HG03159 (cell line): ENCODE results near the gene C10orf143.

Experiments used
- ATAC-seq: cut with Tn5 transposase; IDR thresholded peaks from one replicate; pipeline ENCODE4 v1.9.1; 2021; ENCODE audit warnings: mild to moderate bottlenecking, moderate library complexity; ENCODE audit not compliant: unreplicated experiment

Gene C10orf143

GRCh38 chr10:130054021-130054420 is 56.6 kb downstream of the C10orf143 start:
- no peak for ATAC-seq

GRCh38 chr10:130053561-130053960 is 57.1 kb downstream of the C10orf143 start:
- ATAC-seq, result no peak

DNA sequence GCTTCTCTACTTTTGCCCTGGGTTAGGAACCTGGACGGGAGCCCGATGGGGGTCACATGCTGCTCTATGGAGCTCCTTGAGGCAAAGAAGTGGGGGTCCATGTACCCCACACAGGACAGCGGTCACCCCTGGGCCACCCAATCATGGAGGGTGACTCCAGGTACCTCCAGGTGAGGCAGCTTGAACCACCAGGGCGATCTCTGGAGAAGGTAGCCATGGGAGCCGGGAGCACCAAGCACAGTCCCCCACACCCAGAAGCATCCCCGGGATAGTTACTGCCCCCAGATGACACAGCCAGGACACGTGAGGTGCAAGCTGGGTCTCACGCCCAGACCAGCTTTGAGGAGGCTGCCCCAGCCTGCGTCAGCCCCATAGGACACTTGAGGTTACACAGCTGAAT is 58.4 kb downstream of the C10orf143 start:
- ATAC-seq, result no peak

DNA sequence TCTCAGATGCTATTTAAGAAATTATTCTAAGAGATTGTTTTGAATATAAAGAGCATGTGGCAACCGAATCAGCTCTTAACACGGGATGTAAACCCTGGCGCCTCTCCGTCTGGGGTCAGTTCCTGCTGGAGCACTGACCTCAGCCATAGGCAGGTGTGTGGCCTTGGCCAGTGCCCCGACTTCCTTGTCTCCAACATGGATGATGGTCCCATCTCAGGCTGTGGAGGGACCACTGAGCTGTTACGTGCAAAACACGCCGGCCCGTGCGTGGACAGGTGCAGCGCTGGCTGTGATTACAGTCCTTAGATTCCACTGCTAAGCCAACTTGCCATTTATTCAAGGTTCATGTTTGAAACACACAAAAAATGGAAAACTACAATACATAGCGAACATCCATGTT is 59.9 kb downstream of the C10orf143 start:
- ATAC-seq, result no peak

- no peak for ATAC-seq
Observed at GRCh38 chr10:130049987-130050386, 60.6 kb downstream of the C10orf143 start.

DNA sequence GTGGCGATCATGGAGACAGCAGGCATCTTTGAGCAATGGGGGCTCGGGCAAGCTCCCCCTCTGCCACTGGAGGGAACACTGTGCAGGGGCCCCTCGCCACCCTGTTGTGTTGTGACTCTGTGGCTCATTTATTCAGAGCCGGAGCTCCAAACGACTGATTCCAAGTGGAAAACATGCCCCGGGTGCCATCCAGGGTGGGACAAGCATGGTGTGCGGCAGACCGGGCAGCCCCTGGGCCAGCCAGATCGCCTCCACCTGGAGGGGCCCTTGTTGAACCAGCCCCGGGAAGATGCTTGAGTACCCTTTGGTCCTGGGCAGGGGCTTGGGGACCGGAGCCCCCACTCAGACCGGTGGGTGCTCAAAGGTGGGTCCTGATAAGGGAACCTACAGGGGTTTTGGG is 61.4 kb downstream of the C10orf143 start:
- no peak for ATAC-seq

- ATAC-seq, result no peak
Observed at GRCh38 chr10:130048081-130048480, 62.5 kb downstream of the C10orf143 start.

DNA sequence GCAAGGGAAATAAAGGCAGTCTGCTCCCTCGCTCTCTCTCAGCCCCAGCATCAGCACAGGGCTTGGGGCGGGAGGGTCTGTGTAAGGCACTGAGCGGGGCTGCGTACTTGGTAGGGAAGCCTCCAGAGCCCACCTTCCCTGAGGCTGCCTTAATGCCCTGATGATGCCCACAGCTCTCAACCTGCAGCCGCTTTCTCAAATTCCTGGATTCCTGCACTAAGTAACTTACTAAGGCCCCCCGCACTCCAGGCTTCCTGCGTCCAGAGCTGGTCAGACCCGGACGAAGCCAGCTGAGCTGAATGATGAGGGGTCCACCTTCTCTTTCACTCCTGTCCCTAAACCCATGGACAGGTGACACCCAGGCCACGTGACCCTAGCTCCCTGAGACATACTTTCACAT is 63.3 kb downstream of the C10orf143 start:
- no peak for ATAC-seq

GRCh38 chr10:130046591-130046990 is 64.0 kb downstream of the C10orf143 start:
- no peak for ATAC-seq

GRCh38 chr10:130045801-130046321 is 64.8 kb downstream of the C10orf143 start:
- no peak for ATAC-seq

DNA sequence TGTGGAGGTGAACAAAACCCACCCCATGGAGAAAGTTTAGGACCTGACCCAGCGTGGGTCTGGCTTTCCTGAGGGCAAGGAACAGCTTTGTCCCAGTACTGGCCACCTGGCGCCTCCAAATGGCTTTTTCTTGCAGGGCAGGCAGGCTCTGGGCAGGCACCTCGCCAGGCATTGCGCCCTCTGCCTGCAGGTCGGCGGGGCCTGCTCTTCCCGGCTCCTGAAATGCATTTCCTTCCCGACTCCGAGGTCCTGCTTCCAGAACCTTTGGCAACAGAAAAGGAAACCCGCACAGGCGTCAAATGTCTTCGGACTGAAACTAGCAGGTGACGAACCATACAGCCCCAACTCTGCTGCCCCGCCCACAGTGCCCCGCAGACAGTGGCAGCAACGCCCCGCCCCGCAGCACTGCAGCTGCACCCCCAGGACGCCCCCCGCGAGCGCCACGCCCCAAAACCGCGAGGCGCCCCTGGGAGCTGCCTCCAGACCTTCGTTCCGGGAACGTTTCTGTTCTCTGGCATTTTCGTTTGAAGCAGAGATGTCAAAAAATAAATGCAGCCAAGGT is 65.5 kb downstream of the C10orf143 start:
- ATAC-seq, result no peak

DNA sequence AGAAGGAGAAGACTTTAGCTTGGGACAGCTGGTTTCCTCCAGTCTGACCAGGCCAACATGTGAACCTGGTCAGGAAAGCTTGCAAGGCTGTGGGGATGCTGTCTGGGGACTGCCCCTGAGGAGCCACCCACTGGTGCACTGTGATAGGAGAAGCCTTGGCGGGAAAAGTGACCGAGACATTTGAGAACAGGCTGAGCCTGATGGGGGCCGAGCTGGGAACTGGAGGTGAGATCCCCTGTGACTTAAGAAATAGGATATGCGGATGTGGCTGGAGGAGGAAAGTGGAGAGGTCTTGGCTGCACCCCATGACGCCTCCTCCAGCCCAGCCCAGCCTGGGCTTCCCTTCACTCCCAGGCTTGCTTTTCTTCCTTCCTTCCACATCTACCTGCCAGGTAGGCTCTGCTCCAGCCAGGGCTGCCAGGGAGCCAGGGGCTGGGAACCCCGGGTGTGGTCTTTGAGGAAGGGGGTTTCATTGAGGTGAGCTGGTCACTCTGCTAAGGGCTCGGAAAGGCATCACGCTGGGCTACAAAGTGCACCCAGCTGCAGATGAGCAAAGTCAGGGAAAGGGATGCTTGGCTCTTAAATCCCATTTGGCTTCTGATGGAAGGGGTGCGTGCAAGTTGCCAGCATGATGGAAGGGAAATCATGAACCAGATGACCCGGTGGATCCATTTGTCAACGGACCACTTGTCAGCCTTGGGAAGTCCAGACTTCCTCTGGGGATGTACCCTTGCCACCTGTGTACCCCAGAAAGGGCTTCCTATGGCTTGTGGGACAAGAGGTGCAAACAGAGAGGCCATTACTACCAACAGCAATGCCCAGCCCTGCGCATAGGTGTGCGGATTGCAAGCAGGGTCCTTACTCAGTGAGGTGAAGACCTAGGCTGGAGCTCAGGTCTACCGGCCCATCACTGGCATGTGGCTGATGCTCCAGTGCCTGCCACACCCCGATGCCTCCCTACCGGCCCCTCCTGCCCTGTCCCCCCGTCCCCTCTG is 66.3 kb downstream of the C10orf143 start:
- ATAC-seq, result no peak

GRCh38 chr10:130043491-130043890 is 67.1 kb downstream of the C10orf143 start:
- no peak for ATAC-seq

DNA sequence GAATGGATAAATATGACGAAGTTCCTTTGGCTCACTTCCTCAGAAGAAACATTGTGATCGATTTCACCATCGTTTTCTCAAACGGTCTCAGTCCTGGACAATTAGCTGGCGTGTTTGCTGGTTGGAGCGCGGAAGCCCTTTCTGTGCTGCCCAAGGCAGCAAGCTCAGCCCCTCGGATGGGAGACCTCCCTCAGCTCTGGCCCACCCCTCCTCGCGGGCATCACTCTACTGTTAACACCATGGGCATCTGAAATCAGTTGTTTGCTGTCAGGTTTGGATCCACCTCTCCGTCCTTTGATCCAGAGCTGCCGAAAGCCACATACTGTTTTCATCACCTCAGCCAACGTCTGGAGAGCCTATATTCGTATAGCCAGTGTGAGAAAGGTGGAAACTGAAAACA is 68.2 kb downstream of the C10orf143 start:
- ATAC-seq, result no peak

DNA sequence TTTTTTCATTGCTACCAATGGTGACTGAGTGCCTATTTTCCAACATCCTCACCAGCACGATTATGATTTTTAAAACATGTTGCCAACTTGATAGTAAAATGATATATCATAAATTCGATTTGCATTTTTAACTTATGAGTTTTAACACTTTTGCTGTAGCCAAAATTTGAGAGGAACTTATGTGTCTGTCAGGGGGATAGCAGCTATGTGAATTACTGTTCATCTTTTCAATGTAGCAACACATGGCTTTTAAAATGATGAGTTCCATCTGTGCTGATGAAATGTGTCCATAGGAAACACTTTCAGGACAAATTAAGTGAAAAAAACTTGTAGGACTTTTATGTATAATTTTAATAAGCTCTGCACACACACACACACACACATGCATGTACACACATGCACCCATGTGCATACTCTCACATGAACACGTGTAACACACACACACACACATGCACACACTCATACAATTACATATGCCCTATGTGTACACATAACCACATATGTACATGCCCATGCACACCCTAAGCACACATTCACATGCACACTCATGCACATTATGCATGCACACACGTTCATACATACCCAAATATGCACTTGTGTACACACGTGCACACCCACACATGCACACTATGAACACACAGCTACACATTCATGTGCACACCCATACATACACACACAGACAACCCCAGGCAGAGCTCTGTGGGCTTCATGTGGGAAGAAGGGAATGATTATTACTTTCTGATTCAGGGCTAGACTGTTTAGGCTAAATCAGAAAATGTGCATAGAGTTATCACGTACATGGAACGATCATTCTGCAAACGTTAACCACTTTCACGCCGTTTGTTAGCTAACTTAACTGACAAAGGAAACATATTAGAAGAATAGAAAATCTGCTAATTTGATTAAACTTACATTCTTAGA is 68.9 kb downstream of the C10orf143 start:
- ATAC-seq, result no peak

GRCh38 chr10:130040817-130041330 is 69.8 kb downstream of the C10orf143 start:
- no peak for ATAC-seq

GRCh38 chr10:130040351-130040750 is 70.3 kb downstream of the C10orf143 start:
- ATAC-seq, result no peak

- no peak for ATAC-seq
Observed at GRCh38 chr10:130039141-130039540, 71.5 kb downstream of the C10orf143 start.

DNA sequence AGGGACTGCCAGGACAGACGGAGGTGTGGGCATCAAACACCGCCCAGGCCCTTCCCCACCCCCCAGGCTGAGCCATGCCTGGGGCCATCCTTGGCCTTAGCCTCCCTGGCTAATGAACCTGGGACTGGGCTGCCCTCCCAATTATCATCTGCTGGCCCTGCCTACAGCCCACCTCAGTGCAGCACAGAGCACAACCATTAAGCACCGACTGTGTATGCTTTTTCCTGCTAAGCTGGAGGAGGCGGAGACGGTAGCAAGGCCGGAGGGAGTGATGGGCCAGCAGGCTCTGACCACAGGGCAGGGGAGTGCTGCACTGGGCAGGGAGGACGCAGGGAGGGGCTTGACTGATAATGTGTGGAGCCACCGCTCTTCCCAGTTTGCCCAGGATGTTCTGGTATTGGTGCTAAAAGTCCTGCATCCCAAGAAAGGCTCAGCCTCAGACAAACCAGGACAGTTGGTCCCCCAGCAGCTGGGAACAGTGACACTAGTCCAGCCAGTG is 72.0 kb downstream of the C10orf143 start:
- ATAC-seq, result no peak

DNA sequence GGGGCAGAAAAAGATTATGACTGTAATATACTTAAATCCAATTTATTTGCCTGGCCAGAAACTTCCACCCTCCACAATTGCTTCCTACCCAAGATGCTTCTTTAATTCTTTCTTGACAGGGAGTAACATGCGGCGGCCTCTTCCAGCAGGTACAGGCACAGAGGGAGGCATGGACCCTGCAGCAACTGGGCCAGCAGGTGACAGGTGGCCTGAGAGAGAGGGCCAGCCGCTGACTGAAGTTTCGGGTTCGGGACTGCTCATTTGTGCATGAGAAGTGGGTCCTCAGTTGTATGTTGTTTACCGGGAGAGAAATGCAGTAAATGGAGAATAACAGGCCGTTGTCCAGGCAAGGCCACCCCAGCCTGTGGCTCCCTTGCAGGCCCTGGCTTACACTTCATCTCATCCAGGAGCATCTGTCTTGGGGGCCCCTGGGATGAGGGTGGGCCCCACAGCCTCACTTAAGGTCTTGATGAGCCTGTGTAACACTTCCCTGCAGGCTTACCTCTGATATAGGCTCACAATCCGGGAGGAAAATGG is 72.5 kb downstream of the C10orf143 start:
- no peak for ATAC-seq
